Liver (tissue), 3 donors: ENCODE results near the gene CDPF1.

Source experiments
- ATF3 ChIP-seq: IDR thresholded peaks from 2 replicates; pipeline ENCODE4 v1.6.1; 2016; ENCODE audit warnings: antibody characterized with exemption
- EGR1 ChIP-seq, 2 donors: IDR thresholded peaks; 2 replicates each; pipeline ENCODE4 v1.6.1; 2016 to 2018; ENCODE audit warnings: antibody characterized with exemption in 2 of 2, low read depth in 2 of 2
- GABPA ChIP-seq, 2 donors: IDR thresholded peaks in 1 of 2; conservative IDR thresholded peaks in 1 of 2; 2 replicates each; pipeline ENCODE4 v1.6.1; 2016; ENCODE audit warnings: antibody characterized with exemption in 2 of 2, mild to moderate bottlenecking in 1 of 2, moderate library complexity in 1 of 2
- MAX ChIP-seq: IDR thresholded peaks from 2 replicates; pipeline ENCODE4 v1.6.1; 2016; ENCODE audit warnings: antibody characterized with exemption
- RAD21 ChIP-seq, 2 donors: IDR thresholded peaks; 2 replicates each; pipeline ENCODE4 v1.6.1; 2016; ENCODE audit warnings: antibody characterized with exemption in 2 of 2, mild to moderate bottlenecking in 2 of 2
- REST ChIP-seq: IDR thresholded peaks from 2 replicates; pipeline ENCODE4 v1.6.1; 2016; ENCODE audit warnings: antibody characterized with exemption, mild to moderate bottlenecking
- SP1 ChIP-seq: IDR thresholded peaks from 2 replicates; pipeline ENCODE4 v1.6.1; 2018; ENCODE audit warnings: antibody characterized with exemption, mild to moderate bottlenecking
- TAF1 ChIP-seq: conservative IDR thresholded peaks from 2 replicates; pipeline ENCODE4 v1.6.1; 2016; ENCODE audit warnings: antibody characterized with exemption, mild to moderate bottlenecking
- YY1 ChIP-seq: IDR thresholded peaks from 2 replicates; pipeline ENCODE4 v1.6.1; 2016; ENCODE audit warnings: antibody characterized with exemption, mild to moderate bottlenecking
- TF ChIP-seq, protein P1 (sequence below): fragments of 150-350 bp; IDR thresholded peaks from 2 replicates; pipeline ENCODE4 v1.5.1; 2017; ENCODE audit warnings: improper control_type of control experiment, low read depth, low read length; ENCODE audit not compliant: missing input control
- donor health status: healthy.
- donor health status: healthy.

DNA sequence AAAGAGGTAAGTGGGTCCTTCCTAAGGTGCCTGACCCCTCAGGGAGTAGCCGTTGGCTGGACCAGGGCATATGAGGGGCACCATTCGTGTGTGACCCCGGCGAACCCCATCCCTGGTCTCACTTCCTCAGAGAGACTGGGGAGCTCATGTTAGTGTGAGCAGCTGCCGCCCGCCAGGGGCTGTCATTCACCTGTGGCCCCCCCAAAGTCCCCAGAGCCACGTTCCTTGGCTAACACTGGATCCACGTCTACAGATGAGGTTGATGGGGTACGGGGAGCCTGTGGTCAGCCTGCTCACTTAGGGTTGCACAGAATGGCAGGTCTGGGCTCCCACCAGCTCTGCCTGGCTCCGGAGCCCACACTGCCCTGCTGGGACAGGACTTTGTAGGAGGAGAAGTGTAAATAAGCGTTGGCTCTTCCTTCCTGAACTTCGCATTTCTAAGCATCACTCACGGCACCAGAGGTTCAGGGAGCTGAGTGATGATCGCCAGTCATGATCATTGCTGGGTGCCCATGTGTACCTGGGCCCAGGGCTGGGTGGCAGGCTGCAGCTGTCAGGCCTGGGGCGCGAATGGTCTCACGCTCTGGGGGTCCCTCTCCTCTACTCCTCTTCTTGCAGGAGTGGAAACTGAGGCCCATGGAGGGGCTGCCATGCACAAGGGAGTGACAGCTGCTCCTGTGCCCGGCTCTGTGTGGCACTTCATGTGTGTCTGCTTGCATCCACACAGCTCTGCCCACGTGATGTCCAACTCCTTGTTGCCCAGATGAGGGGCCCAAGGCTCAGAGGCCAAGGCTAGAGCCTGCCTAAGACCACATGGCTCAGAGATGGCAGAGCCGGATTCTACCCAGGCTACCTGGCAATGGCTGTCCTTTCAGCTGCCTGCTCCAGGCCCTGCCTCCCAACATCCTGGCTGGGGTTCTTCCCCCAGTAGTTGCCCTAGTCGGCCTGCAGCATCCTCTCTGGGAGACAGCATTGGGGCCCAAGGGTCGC lies 28.9 kb upstream of the CDPF1 start:
- TF ChIP-seq TAF1 (no peak), MAX (no peak), GABPA (IDR thresholded peaks at IDR 0.05 in 1 of 2, conservative IDR thresholded peaks at IDR 0.05 in 1 of 2) (no peak), YY1 (no peak), RAD21 (IDR thresholded peaks at IDR 0.05) (no peak), ATF3 (no peak), REST (no peak), SP1 (no peak), EGR1 (IDR thresholded peaks at IDR 0.05; ENCODE audit: low read depth in 2 of 2) (no peak)
- TF ChIP-seq, protein P1, sequence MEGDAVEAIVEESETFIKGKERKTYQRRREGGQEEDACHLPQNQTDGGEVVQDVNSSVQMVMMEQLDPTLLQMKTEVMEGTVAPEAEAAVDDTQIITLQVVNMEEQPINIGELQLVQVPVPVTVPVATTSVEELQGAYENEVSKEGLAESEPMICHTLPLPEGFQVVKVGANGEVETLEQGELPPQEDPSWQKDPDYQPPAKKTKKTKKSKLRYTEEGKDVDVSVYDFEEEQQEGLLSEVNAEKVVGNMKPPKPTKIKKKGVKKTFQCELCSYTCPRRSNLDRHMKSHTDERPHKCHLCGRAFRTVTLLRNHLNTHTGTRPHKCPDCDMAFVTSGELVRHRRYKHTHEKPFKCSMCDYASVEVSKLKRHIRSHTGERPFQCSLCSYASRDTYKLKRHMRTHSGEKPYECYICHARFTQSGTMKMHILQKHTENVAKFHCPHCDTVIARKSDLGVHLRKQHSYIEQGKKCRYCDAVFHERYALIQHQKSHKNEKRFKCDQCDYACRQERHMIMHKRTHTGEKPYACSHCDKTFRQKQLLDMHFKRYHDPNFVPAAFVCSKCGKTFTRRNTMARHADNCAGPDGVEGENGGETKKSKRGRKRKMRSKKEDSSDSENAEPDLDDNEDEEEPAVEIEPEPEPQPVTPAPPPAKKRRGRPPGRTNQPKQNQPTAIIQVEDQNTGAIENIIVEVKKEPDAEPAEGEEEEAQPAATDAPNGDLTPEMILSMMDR: no peak
